Neural cell (in vitro differentiated cells): ENCODE data around the gene PGAP6.

Experiments
- CTCF ChIP-seq: fragments of 450-650 bp; IDR thresholded peaks from 2 replicates; pipeline ENCODE4 v1.5.1; 2014; ENCODE audit warnings: antibody characterized with exemption, mild to moderate bottlenecking, moderate library complexity; ENCODE audit not compliant: poor library complexity, severe bottlenecking
- EZH2 ChIP-seq: fragments of 200-600, 300-800 bp; shearing (Covaris generic), sonication (generic); IDR thresholded peaks from 2 replicates; pipeline ENCODE4 v1.6.1; 2014; ENCODE audit warnings: antibody characterized with exemption, low read length, borderline replicate concordance, mild to moderate bottlenecking; ENCODE audit not compliant: insufficient read depth, poor library complexity, severe bottlenecking
- POLR2AphosphoS5 ChIP-seq: IDR thresholded peaks from 2 replicates; pipeline ENCODE4 v1.6.1; 2012
- RAD21 ChIP-seq: fragments of 450-650 bp; conservative IDR thresholded peaks from 2 replicates; pipeline ENCODE4 v1.6.1; 2014; ENCODE audit warnings: antibody characterized with exemption, mild to moderate bottlenecking, moderate library complexity

- no peak for TF ChIP-seq CTCF
- no peak for TF ChIP-seq EZH2
- no peak for TF ChIP-seq RAD21
- no peak for TF ChIP-seq POLR2AphosphoS5
Observed at GRCh38 chr16:372302-372983, 9.3 kb downstream of the PGAP6 start.
